H1 (cell line): ENCODE measurements around the gene DOK1. TPM values are rescaled to one million over a fixed set of nuclear protein-coding genes. Genes with fewer than 3 reads are reported as not detected.
A peak's percentile ranks its signal among the peaks of the same experiment; 100 is the strongest.

Source experiments
- CTCF ChIA-PET: fragments of 300-600 bp; sonication (Branson Sonifier 250); formaldehyde crosslinking; loops from one replicate; lab custom pipeline; 2021; ENCODE audit not compliant: partially characterized antibody; lab: Charles Lee
- POLR2A ChIA-PET: fragments of 300-600 bp; sonication (Branson Sonifier 250); formaldehyde crosslinking; loops from one replicate; lab custom pipeline; 2021; ENCODE audit warnings: inconsistent platforms; ENCODE audit not compliant: partially characterized antibody; lab: Charles Lee
- DNase-seq, 2 experiments: peaks; one replicate each; pipeline versions ENCODE4 v3.0.0 to v3.0.0-alpha.2; 2010 to 2022; ENCODE audit warnings: low spot score in 2 of 2, low read depth in 1 of 2, mixed read lengths in 1 of 2
- FAIRE-seq: peaks from 2 replicates; lab custom pipeline; 2011; peaks lifted over from hg19 to GRCh38; lab: Jason Lieb, UNC
- H2AFZ ChIP-seq: 2 replicates; pipeline ENCODE4 v1.8.1; 2012; ENCODE audit warnings: low read length, inconsistent platforms
- H2AK5ac ChIP-seq: 2 replicates; pipeline ENCODE4 v1.6.1; 2013; ENCODE audit warnings: low read depth, low read length
- H2BK120ac ChIP-seq: replicated peaks from 2 replicates; pipeline ENCODE3; 2013; ENCODE audit warnings: low read depth, low read length, inconsistent platforms
- H2BK12ac ChIP-seq: 2 replicates; pipeline ENCODE4 v1.6.1; 2013; ENCODE audit warnings: low read depth, low read length
- H2BK15ac ChIP-seq: 2 replicates; pipeline ENCODE4 v1.6.1; 2013; ENCODE audit warnings: low read length
- H2BK20ac ChIP-seq: 2 replicates; pipeline ENCODE4 v1.6.1; 2013; ENCODE audit warnings: low read length
- H2BK5ac ChIP-seq: 2 replicates; pipeline ENCODE4 v1.6.1; 2013; ENCODE audit warnings: low read depth, low read length
- H3K14ac ChIP-seq: 2 replicates; pipeline ENCODE4 v1.6.1; 2013; ENCODE audit warnings: inconsistent platforms; ENCODE audit not compliant: insufficient read length
- H3K18ac ChIP-seq: 2 replicates; pipeline ENCODE4 v1.6.1; 2013; ENCODE audit warnings: low read length; ENCODE audit errors: extremely low read depth
- H3K23ac ChIP-seq: 2 replicates; pipeline ENCODE4 v1.6.1; 2013; ENCODE audit warnings: inconsistent platforms; ENCODE audit not compliant: insufficient read length
- H3K23me2 ChIP-seq: 2 replicates; pipeline ENCODE4 v1.6.1; 2013; ENCODE audit warnings: low read depth, low read length
- H3K27ac ChIP-seq: 2 replicates; pipeline ENCODE4 v1.6.1; 2011; ENCODE audit warnings: low read depth, low read length, inconsistent platforms
- H3K27me3 ChIP-seq, 4 experiments: replicated peaks in 1 of 4; 1 replicate in 1 of 4; 2 replicates in 3 of 4; pipeline versions ENCODE4 v1.6.1 to v1.8.1; 2011 to 2013; ENCODE audit warnings: low read length in 3 of 4, mild to moderate bottlenecking in 3 of 4, inconsistent platforms in 2 of 4, mixed read lengths in 2 of 4, moderate library complexity in 1 of 4; ENCODE audit not compliant: control insufficient read depth in 3 of 4, insufficient read depth in 3 of 4; ENCODE audit errors: extremely low read depth in 1 of 4
- H3K36me3 ChIP-seq, 4 experiments: 2 replicates each; pipeline versions ENCODE4 v1.6.1 to v1.8.1; 2011 to 2013; ENCODE audit warnings: mild to moderate bottlenecking in 4 of 4, low read length in 3 of 4, moderate library complexity in 2 of 4, control low read depth in 1 of 4, inconsistent platforms in 1 of 4; ENCODE audit not compliant: insufficient read depth in 4 of 4, control insufficient read depth in 2 of 4
- H3K4ac ChIP-seq: replicated peaks from 2 replicates; pipeline ENCODE3; 2013; ENCODE audit warnings: low read length, low read depth, mixed read lengths, inconsistent platforms; ENCODE audit not compliant: insufficient read length
- H3K4me1 ChIP-seq, 4 experiments: replicated peaks in 1 of 4; 1 replicate in 1 of 4; 2 replicates in 3 of 4; pipeline versions ENCODE4 v1.6.1 to v1.8.1; 2011 to 2013; ENCODE audit warnings: low read length in 3 of 4, inconsistent platforms in 2 of 4, mixed read lengths in 1 of 4; ENCODE audit not compliant: insufficient read depth in 4 of 4, control insufficient read depth in 3 of 4
- H3K4me2 ChIP-seq, 2 experiments: 2 replicates each; pipeline versions ENCODE4 v1.6.1 to v1.8.1; 2011 to 2013; ENCODE audit warnings: low read depth in 2 of 2, low read length in 2 of 2, control low read depth in 1 of 2, inconsistent platforms in 1 of 2, mild to moderate bottlenecking in 1 of 2; ENCODE audit not compliant: insufficient read depth in 1 of 2
- H3K4me3 ChIP-seq, 4 experiments: fragments of 200-600, 300-600 bp in 1 of 4; sonication (generic), shearing (Covaris generic), sonication (Bioruptor Twin) in 1 of 4; 2 replicates each; pipeline versions ENCODE4 v1.5.1 to v1.8.1; 2011 to 2016; ENCODE audit warnings: low read length in 4 of 4, low read depth in 3 of 4, control low read depth in 2 of 4, inconsistent platforms in 2 of 4, mild to moderate bottlenecking in 2 of 4, mixed read lengths in 1 of 4, moderate library complexity in 1 of 4; ENCODE audit not compliant: insufficient read depth in 2 of 4; ENCODE audit errors: extremely low read depth in 1 of 4
- H3K56ac ChIP-seq: replicated peaks from 2 replicates; pipeline ENCODE3; 2013; ENCODE audit warnings: low read depth, mild to moderate bottlenecking, mixed read lengths, low read length, inconsistent platforms; ENCODE audit not compliant: insufficient read length
- H3K79me1 ChIP-seq: 2 replicates; pipeline ENCODE4 v1.6.1; 2013; ENCODE audit warnings: low read depth, low read length, control low read depth
- H3K79me2 ChIP-seq, 2 experiments: 2 replicates each; pipeline versions ENCODE4 v1.6.1 to v1.8.1; 2012 to 2013; ENCODE audit warnings: low read length in 2 of 2, mild to moderate bottlenecking in 2 of 2, inconsistent platforms in 1 of 2; ENCODE audit not compliant: insufficient read depth in 2 of 2, control insufficient read depth in 1 of 2
- H3K9ac ChIP-seq, 4 experiments: replicated peaks in 1 of 4; 1 replicate in 1 of 4; 2 replicates in 3 of 4; pipeline versions ENCODE4 v1.6.1 to v1.8.1; 2011 to 2013; ENCODE audit warnings: low read depth in 3 of 4, low read length in 3 of 4, control low read depth in 2 of 4, mild to moderate bottlenecking in 2 of 4, moderate library complexity in 2 of 4, inconsistent platforms in 1 of 4; ENCODE audit errors: extremely low read depth in 1 of 4
- H3K9me3 ChIP-seq, 2 experiments: 2 replicates each; pipeline versions ENCODE4 v1.6.1 to v1.8.1; 2012 to 2013; ENCODE audit warnings: mild to moderate bottlenecking in 2 of 2, moderate library complexity in 2 of 2, control low read depth in 1 of 2, inconsistent platforms in 1 of 2, low read depth in 1 of 2, low read length in 1 of 2, mixed read lengths in 1 of 2; ENCODE audit not compliant: insufficient read depth in 2 of 2
- H4K20me1 ChIP-seq, 2 experiments: replicated peaks in 1 of 2; 2 replicates each; pipeline versions ENCODE3 to v1.8.1; 2011 to 2013; ENCODE audit warnings: inconsistent platforms in 2 of 2, low read length in 2 of 2, mild to moderate bottlenecking in 1 of 2; ENCODE audit not compliant: insufficient read depth in 2 of 2, control insufficient read depth in 1 of 2
- H4K5ac ChIP-seq: 2 replicates; pipeline ENCODE4 v1.6.1; 2013; ENCODE audit warnings: low read length, low read depth, mixed read lengths, inconsistent platforms; ENCODE audit not compliant: insufficient read length
- H4K8ac ChIP-seq: 2 replicates; pipeline ENCODE4 v1.8.0; 2013; ENCODE audit warnings: mild to moderate bottlenecking, moderate library complexity, low read length, inconsistent platforms; ENCODE audit not compliant: insufficient read depth; ENCODE audit errors: extremely low read depth
- H4K91ac ChIP-seq: replicated peaks from 2 replicates; pipeline ENCODE3; 2013; ENCODE audit warnings: low read length, mixed read lengths, inconsistent platforms; ENCODE audit not compliant: insufficient read length
- BACH1 ChIP-seq: IDR thresholded peaks from 2 replicates; pipeline ENCODE4 v1.6.1; 2012; ENCODE audit warnings: low read length, improper control_type of control experiment
- CBX8 ChIP-seq: fragments of 300-800, 300-1000 bp; sonication (generic); IDR thresholded peaks from 2 replicates; pipeline ENCODE4 v1.7.1; 2016; ENCODE audit warnings: low read depth, low read length, borderline replicate concordance
- CEBPB ChIP-seq: IDR thresholded peaks from 2 replicates; pipeline ENCODE4 v1.6.1; 2012; ENCODE audit warnings: low read depth, low read length
- CREB1 ChIP-seq: IDR thresholded peaks from 2 replicates; pipeline ENCODE4 v1.6.1; 2012; ENCODE audit warnings: inconsistent platforms
- CTBP2 ChIP-seq: IDR thresholded peaks from 2 replicates; pipeline ENCODE4 v1.7.0; 2011; ENCODE audit warnings: borderline replicate concordance, mild to moderate bottlenecking, moderate library complexity, mixed read lengths, low read length; ENCODE audit not compliant: insufficient read depth, insufficient read length
- JUN ChIP-seq: IDR thresholded peaks from 2 replicates; pipeline ENCODE4 v1.6.1; 2011; ENCODE audit warnings: low read depth, mild to moderate bottlenecking, improper control_type of control experiment, low read length
- KDM1A ChIP-seq: fragments of 200-600, 300-600 bp; sonication (generic); IDR thresholded peaks from 2 replicates; pipeline ENCODE4 v1.7.1; 2016; ENCODE audit warnings: mild to moderate bottlenecking, low read length, borderline replicate concordance
- MAFK ChIP-seq: IDR thresholded peaks from 2 replicates; pipeline ENCODE4 v1.6.1; 2012; ENCODE audit warnings: low read depth, mild to moderate bottlenecking, improper control_type of control experiment, low read length
- POLR2A ChIP-seq, 2 experiments: IDR thresholded peaks; 1 replicate in 1 of 2; 2 replicates in 1 of 2; pipeline ENCODE4 v1.6.1; 2011; ENCODE audit warnings: low read depth in 2 of 2, low read length in 2 of 2, mild to moderate bottlenecking in 2 of 2; ENCODE audit errors: control extremely low read depth in 1 of 2
- RFX5 ChIP-seq: IDR thresholded peaks from 2 replicates; pipeline ENCODE4 v1.6.1; 2011; ENCODE audit warnings: low read depth, low read length, improper control_type of control experiment, borderline replicate concordance
- RNF2 ChIP-seq: fragments of 200-900, 300-1000 bp; sonication (generic); IDR thresholded peaks from 2 replicates; pipeline ENCODE4 v1.7.1; 2016; ENCODE audit warnings: borderline replicate concordance, low read depth, mild to moderate bottlenecking, antibody characterized with exemption, low read length; ENCODE audit not compliant: poor library complexity, severe bottlenecking; ENCODE audit errors: missing control alignments
- SIX5 ChIP-seq: IDR thresholded peaks from 2 replicates; pipeline ENCODE4 v1.6.1; 2011; ENCODE audit warnings: mild to moderate bottlenecking, low read depth, low read length
- SP4 ChIP-seq: IDR thresholded peaks from 2 replicates; pipeline ENCODE4 v1.6.1; 2012; ENCODE audit warnings: low read length, inconsistent platforms
- TCF12 ChIP-seq: IDR thresholded peaks from 2 replicates; pipeline ENCODE4 v1.6.1; 2011; ENCODE audit warnings: low read depth, mild to moderate bottlenecking, low read length
- ZNF274 ChIP-seq: IDR thresholded peaks from 2 replicates; pipeline ENCODE4 v1.7.0; 2012; ENCODE audit warnings: low read length, borderline replicate concordance; ENCODE audit errors: extremely low read depth
- WGBS, 2 experiments: shearing (Covaris generic) in 1 of 2; methylation state at CpG; one replicate each; pipeline versions ENCODE4 v1.1.6 to v1.1.7; 2013 to 2015; ENCODE audit warnings: low lambda C conversion rate in 2 of 2, mixed read lengths in 2 of 2, inconsistent platforms in 1 of 2, low coverage in 1 of 2, missing lambda C conversion rate in 1 of 2; ENCODE audit not compliant: insufficient replicate concordance in 2 of 2, insufficient coverage in 1 of 2, insufficient read length in 1 of 2; ENCODE audit errors: extremely low coverage in 1 of 2, missing lambda C conversion rate in 1 of 2; 5-methylcytosine and 5-hydroxymethylcytosine counted together
- polyA plus RNA-seq, 7 experiments: library from polyadenylated mRNA; depleted of rRNA in 3 of 7; stranded (reverse) in 5 of 7; unstranded in 2 of 7; fragments of >200 nt in 5 of 7; fragments of 200-250 nt in 2 of 7; gene quantifications; 1 replicate in 5 of 7; 2 replicates in 1 of 7; 4 replicates in 1 of 7; pipeline versions ENCODE4 v1.2.1 to v1.2.3, GENCODE V29; 2011 to 2013; ENCODE audit warnings: missing spikeins in 2 of 7, mixed read lengths in 2 of 7
- total RNA-seq: library from RNA; stranded (reverse); fragmentation: NEBNext Ultra II Directional; extraction: Animal tissue kit (Norgen Biotek cat#: 25700); gene quantifications from 2 replicates; pipeline ENCODE4 v1.2.1, GENCODE V29; 2021

Gene DOK1
- total and polyA plus RNA-seq, 2 of the 8 experiments (the other 6 are each of a cell fraction or from before 2014, with no cell fraction given): 11.0 to 14.3 TPM

GRCh38 chr2:74516650-74517049 lies 37.9 kb upstream of the DOK1 start:
- H3K4me1 ChIP-seq: peaks cover 0 to 24% (median 10%) of the 10 kb centered on the region in 4 experiments; a peak in 6 of 7 replicates
- H2BK5ac ChIP-seq: no peak overlapping the region
- H3K79me2 ChIP-seq: no peaks in the 10 kb centered on the region
- H3K23ac ChIP-seq: no peak overlapping the region
- no peak overlapping the region for H3K18ac ChIP-seq
- H3K9me3 ChIP-seq: peaks cover 7 to 12% of the 10 kb centered on the region in 2 experiments
- no peak overlapping the region for H3K9ac ChIP-seq
- H3K56ac ChIP-seq: no peak overlapping the region
- no peak overlapping the region for H2BK12ac ChIP-seq
- no peak overlapping the region for H4K91ac ChIP-seq
- H3K23me2 ChIP-seq: peaks cover 10% of the 10 kb centered on the region; the same call in 1 of the 2 replicates
- no peak overlapping the region for H3K14ac ChIP-seq
- no peak for DNase-seq
- no peak overlapping the region for H2AFZ ChIP-seq
- H2BK120ac ChIP-seq: no peak overlapping the region
- H2BK20ac ChIP-seq: no peak overlapping the region
- no peak overlapping the region for H2BK15ac ChIP-seq
- H3K27ac ChIP-seq: no peak overlapping the region
- ChIA-PET POLR2A (interaction anchor here (0.9 to 6.7 kb wide), 4 partner anchors 10 to 33 kb away, joined by 3 to 63 read pairs (median 21); partner anchors contain the start of genes AUP1, HTRA2, LBX2 and PCGF1), CTCF (interaction anchor here (0.8 to 1.2 kb wide), 5 partner anchors 13 to 97 kb away, joined by 3 to 7 read pairs (median 3); partner anchors contain the start of genes AUP1, CCDC142, HTRA2 and TTC31)
- H3K4ac ChIP-seq: no peak overlapping the region
- no peak overlapping the region for H2AK5ac ChIP-seq
- H3K36me3 ChIP-seq: peaks cover 0 to 19% (median 0%) of the 10 kb centered on the region in 4 experiments; a peak in 1 of 8 replicates
- 80% methylated on average over 13 of the region's 13 CpGs; no CpG with 5 or more reads in 1 of the 2 experiments for WGBS, 2 experiments
- peaks cover 63 to 88% (median 84%) of the 10 kb centered on the region in 4 experiments for H3K27me3 ChIP-seq
- no peak for FAIRE-seq
- H3K79me1 ChIP-seq: no peaks in the 10 kb centered on the region
- H4K20me1 ChIP-seq: peaks cover 2 to 4% of the 10 kb centered on the region in 2 experiments
- no peak overlapping the region for H4K5ac ChIP-seq
- peak overlapping the region in 1 of 2 experiments; percentile 88; a peak in 1 of 4 replicates for H3K4me2 ChIP-seq
- no peak overlapping the region for H3K4me3 ChIP-seq
- no peak overlapping the region; the same call in none of the 2 replicates for H4K8ac ChIP-seq
- TF ChIP-seq CTBP2: no peak
- no peak for TF ChIP-seq ZNF274
- TF ChIP-seq POLR2A (IDR thresholded peaks at IDR 0.05; ENCODE audit: control extremely low read depth in 1 of 2, low read depth in 2 of 2, low read length in 2 of 2): no peak
- no peak for TF ChIP-seq BACH1
- TF ChIP-seq JUN: no peak
- no peak for TF ChIP-seq CEBPB
- no peak for TF ChIP-seq SIX5
- no peak for TF ChIP-seq KDM1A
- TF ChIP-seq RNF2: no peak
- TF ChIP-seq MAFK: no peak
- no peak for TF ChIP-seq SP4
- no peak for TF ChIP-seq RFX5
- TF ChIP-seq CREB1: no peak
- no peak for TF ChIP-seq TCF12
- TF ChIP-seq CBX8: no peak
